Activated CD8-positive, alpha-beta memory T cell treated with anti-CD3 and anti-CD28 coated beads, Interleukin-2, amount 50 U/mL, for 24 hours (primary cell): Measurements from ENCODE around the gene ADM5.

Source experiments
- DNase-seq: peaks from one replicate; pipeline ENCODE4 v3.0.0-alpha.2; 2020; ENCODE audit errors: extremely low read depth

ADM5 gene

GRCh38 chr19:49658566-49659442 lies 30.6 kb upstream of the ADM5 start:
- no peak for DNase-seq

GRCh38 chr19:49660338-49660961 lies 28.9 kb upstream of the ADM5 start:
- no peak for DNase-seq

- no peak for DNase-seq
These were observed 27.4 kb upstream of the ADM5 start for GRCh38 chr19:49662011-49662410.

GRCh38 chr19:49663224-49663623 lies 26.2 kb upstream of the ADM5 start:
- no peak for DNase-seq

DNA sequence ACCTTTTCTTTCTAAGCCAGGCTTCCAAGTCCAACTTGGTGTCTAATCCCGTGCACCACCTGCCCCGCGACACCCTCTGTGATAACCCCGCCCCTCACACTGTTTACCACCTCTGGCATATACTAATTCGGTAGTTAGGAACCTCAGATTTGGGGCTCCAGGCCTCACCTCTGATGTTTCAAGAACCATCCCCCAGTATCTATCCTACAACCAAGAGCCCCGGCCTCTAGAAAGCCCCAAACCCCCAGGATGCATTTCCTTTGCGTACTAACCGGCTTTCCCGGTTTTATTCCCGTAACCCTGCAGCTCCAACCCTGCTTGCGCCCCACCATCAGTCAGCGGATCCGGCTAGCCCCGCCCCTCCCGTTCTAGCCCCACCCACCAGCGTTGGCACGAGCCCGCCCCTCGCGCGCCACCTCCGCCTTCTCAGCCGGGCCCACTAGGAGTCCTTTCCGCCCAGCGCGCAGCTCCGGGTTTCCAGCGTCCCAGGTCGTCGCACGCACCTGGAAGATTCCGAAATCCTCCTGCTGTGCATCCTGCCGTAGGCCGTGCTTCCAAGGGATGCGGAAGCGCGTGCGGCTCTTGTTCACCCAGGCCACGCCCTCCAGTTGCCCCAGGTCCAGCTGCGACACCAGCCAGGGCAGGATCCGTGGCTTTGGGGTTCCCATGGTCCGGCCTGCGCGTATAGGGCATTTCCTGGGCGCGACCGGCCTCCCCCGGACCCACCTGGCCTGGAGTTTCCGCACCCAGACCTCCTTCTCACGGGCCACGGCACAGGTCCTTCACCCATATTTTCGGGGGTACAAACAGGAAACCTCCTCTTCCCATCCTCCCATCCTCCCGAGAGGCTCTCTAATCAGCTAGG lies 25.0 kb upstream of the ADM5 start:
- peak; percentile 75 for DNase-seq

GRCh38 chr19:49665036-49665350 lies 24.4 kb upstream of the ADM5 start:
- DNase-seq = no peak

DNA sequence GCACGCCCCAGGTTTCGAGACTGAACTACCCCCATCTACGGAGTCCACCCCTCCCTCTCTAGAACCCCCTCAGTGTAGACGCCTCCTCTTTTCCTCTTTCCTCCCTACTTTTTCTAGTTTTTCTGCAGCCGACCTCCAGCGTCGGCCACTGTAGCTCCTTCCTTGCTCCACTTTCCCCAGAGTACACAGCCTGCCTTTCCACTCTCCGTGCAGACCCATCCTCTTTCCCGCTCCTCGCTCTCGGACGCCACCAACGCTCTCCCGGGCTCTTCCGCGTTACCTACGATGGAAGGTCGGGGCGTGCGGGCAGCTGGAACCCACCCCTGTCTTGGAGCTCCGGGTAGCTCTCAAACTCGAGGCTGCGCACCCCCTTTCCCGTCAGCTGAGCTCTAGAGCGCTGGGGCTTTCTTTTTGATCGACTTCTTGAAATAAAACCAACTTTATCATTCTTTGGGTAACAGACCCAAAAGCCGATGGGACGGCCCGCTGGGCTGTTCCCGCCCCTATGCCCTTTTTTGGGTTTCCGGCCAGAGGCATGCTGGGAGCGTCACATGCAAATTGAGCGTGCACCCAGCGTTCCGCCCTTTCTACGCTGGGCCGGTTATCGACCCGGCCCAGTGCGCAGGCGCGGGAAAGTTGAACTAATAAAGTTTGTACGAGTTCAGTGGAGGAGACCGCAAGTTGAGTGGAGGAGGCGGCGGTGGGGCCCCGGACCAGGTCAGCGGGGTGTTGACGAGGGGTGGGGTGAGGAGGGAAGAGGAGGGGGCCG lies 23.9 kb upstream of the ADM5 start, which contains the start of the genes BCL2L12 and IRF3:
TSS of gene BCL2L12 (plus strand) at position 583 of the 769 bp plus-strand sequence. CDS start 760 bp downstream, outside the sequence.
TSS of gene IRF3 (minus strand) at position 507 of the 769 bp plus-strand sequence. CDS start 1,019 bp downstream, outside the sequence.
- DNase-seq = peak; percentile 98

GRCh38 chr19:49666120-49666444 lies 23.3 kb upstream of the ADM5 start:
- DNase-seq = no peak

GRCh38 chr19:49667473-49667872 lies 21.9 kb upstream of the ADM5 start:
- no peak for DNase-seq

- DNase-seq = no peak
These were observed 19.9 kb upstream of the ADM5 start for GRCh38 chr19:49669516-49669915.

GRCh38 chr19:49672131-49672919 lies 17.1 kb upstream of the ADM5 start:
- no peak for DNase-seq

GRCh38 chr19:49676136-49676783 lies 13.1 kb upstream of the ADM5 start:
- no peak for DNase-seq

- peak; percentile 98 for DNase-seq
These were observed 12.6 kb upstream of the ADM5 start for GRCh38 chr19:49676784-49677230.

- DNase-seq = no peak
These were observed 12.0 kb upstream of the ADM5 start, which contains the start of gene PRMT1 for GRCh38 chr19:49677231-49677900. TSS of gene PRMT1 (plus strand) at chr19:49677271. CDS start at chr19:49677281, 10 bp downstream.

GRCh38 chr19:49677901-49678674 lies 11.3 kb upstream of the ADM5 start:
- peak; percentile 60 for DNase-seq

DNA sequence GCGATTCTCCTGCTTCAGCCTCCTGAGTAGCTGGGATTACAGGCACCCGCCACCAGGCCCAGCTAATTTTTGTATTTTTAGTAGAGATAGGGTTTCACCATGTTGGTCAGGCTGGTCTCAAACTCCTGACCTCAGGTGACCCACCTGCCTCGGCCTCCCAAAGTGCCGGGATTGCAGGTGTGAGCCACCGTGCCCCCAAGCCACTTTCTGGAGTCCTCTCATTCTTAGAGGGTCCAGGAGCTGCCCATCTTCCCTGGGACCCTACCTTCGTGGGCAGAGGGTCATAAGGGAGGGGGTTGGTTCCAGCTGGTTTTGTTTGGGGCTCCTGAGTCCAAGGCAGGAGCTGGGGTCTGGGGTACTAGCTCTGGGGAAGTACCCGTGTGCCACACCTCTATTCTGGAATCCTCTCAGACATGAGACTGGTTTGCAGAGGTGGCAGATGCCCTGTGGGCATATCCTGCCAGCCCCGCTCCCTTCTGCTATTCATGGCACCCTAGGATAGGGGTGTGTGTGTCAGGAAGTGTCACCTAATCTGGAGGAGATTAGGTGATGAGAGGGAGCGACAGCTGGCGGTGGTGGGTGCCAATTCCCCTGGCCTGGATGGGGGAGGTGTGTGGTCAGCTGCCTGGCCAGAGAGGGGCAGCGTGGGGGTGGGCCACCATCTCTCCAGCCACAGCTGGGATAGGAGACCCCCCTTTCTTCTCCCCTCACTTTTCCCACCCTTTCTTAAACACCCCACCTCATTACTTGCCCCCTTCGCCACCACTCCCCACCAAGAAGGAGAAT lies 10.2 kb upstream of the ADM5 start:
- DNase-seq = no peak

DNA sequence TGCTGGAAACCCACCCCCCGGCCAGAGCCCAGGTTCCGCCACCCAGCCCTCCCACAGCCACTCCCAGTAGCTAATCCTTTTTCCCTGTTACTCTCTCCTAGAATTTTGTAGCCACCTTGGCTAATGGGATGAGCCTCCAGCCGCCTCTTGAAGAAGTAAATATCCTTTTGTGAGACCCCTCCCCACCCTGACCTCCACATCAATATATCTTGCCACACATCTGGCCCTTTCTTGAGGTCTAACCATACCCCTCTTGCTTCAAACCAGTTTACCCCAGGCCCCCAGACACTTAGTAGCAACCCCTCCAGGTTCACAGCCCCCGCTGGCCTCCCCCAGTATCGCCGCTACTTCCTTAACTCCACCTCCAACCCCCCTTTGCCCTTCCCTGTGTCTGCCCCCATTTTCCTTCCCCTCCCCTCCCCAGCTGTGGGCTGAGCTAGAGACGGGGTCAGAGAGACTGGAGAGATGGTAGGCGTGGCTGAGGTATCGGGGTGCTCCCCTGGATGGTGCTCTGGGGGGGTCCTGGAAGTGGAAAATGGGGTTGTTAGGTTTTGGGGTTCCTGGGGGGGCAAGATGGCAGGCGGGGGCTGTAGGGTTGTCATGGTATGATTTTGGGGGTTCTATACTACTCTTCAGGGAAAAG lies 9.5 kb upstream of the ADM5 start:
- no peak for DNase-seq
